ENCODE measurements around the gene CACNA1B.

Gene CACNA1B

GRCh38 chr9:138075496-138075895, 197.9 kb downstream of the CACNA1B start:
- no peak for TF ChIP-seq CTCF (conservative IDR thresholded peaks at IDR 0.05; ENCODE audit: low read depth, low read length)
- Histone ChIP-seq H3K4me1 (ENCODE audit: low read depth, poor library complexity, severe bottlenecking) (no peaks in the 10 kb centered on the region), H3K79me2 (ENCODE audit: insufficient read depth, low read depth) (no peaks in the 10 kb centered on the region), H4K20me1 (ENCODE audit: insufficient read depth) (no peaks in the 10 kb centered on the region), H3K27ac (no peak overlapping the region), H3K4me3 (IDR thresholded peaks at IDR 0.05; ENCODE audit: insufficient read depth, low read depth, low read length) (no peak overlapping the region), H2AFZ (ENCODE audit: low read depth) (no peak overlapping the region), H3K36me3 (ENCODE audit: insufficient read depth) (no peaks in the 10 kb centered on the region), H3K4me2 (no peak overlapping the region), H3K27me3 (ENCODE audit: insufficient read depth, low read depth) (peaks cover 18% of the 10 kb centered on the region; the same call in 1 of the 2 replicates), H3K9ac (no peak overlapping the region)

DNA sequence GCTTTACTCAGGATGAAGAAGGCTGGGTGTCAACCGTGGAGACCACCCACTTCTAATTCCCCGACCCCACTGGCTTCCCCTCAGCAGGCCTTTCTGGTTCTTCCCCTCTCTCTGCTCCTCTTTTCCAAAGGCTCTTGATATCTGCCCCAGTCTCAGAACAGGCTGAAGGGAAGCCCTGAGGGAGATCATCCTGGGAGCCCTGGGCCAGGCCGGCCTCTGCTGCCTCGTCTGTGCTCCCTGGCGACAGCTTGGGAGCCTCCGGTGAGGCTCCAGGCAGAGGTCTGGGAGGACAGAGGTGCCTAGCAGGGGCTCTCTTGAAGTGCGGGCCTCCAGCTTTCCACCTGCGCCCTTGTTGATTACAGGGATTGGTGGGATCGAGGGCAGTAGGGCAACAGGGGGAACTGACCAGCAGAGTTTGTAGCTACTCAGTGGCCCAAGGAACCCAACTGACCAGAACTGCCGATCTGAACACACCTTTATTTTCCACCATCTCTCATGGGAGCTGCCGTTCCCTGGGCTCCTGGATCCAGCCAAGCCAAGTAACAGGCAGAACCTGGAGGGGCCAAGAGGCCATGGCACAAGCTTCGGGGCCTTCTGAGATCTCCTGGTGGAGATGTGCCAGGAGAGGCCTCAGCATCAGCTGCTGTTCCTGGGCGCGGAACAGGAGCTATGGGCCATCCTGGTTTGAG, 198.5 kb downstream of the CACNA1B start:
- no peak for TF ChIP-seq CTCF (conservative IDR thresholded peaks at IDR 0.05; ENCODE audit: low read depth, low read length)
- H3K27me3 ChIP-seq (ENCODE audit: insufficient read depth, low read depth) = peaks cover 18% of the 10 kb centered on the region; the same call in 1 of the 2 replicates
- no peaks in the 10 kb centered on the region for H3K4me1 ChIP-seq (ENCODE audit: low read depth, poor library complexity, severe bottlenecking)
- no peak overlapping the region for H3K9ac ChIP-seq
- H4K20me1 ChIP-seq (ENCODE audit: insufficient read depth) = no peaks in the 10 kb centered on the region
- H3K79me2 ChIP-seq (ENCODE audit: insufficient read depth, low read depth) = no peaks in the 10 kb centered on the region
- H3K4me3 ChIP-seq (IDR thresholded peaks at IDR 0.05; ENCODE audit: insufficient read depth, low read depth, low read length) = no peak overlapping the region
- H3K27ac ChIP-seq = no peak overlapping the region
- no peak overlapping the region for H3K4me2 ChIP-seq
- H3K36me3 ChIP-seq (ENCODE audit: insufficient read depth) = no peaks in the 10 kb centered on the region
- no peak overlapping the region for H2AFZ ChIP-seq (ENCODE audit: low read depth)

DNA sequence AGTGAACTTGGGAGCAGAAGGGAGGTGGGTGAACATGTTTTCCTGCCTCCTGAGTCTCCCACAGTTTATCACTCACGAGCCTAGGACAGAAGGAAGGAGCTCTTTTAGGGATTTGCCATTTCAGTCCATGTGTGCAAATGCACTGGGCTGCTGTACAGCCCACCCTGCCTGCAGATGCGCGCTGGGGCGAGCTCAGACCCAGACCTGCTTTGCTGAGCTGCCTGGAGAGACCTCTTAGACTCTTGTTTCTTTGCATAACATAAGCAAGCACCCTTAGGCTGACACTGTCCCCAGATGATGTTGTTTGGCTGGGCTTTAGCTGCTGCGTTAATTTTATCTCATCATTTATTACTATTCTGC, 199.0 kb downstream of the CACNA1B start:
- H3K4me3 ChIP-seq (IDR thresholded peaks at IDR 0.05; ENCODE audit: insufficient read depth, low read depth, low read length) = no peak overlapping the region
- H4K20me1 ChIP-seq (ENCODE audit: insufficient read depth) = no peaks in the 10 kb centered on the region
- H3K27ac ChIP-seq = no peak overlapping the region
- H3K4me2 ChIP-seq = no peak overlapping the region
- H3K4me1 ChIP-seq (ENCODE audit: low read depth, poor library complexity, severe bottlenecking) = no peaks in the 10 kb centered on the region
- no peak overlapping the region for H3K9ac ChIP-seq
- no peaks in the 10 kb centered on the region for H3K79me2 ChIP-seq (ENCODE audit: insufficient read depth, low read depth)
- H3K27me3 ChIP-seq (ENCODE audit: insufficient read depth, low read depth) = peaks cover 18% of the 10 kb centered on the region; the same call in 1 of the 2 replicates
- no peak overlapping the region for H2AFZ ChIP-seq (ENCODE audit: low read depth)
- no peak for TF ChIP-seq CTCF (conservative IDR thresholded peaks at IDR 0.05; ENCODE audit: low read depth, low read length)
- H3K36me3 ChIP-seq (ENCODE audit: insufficient read depth) = no peaks in the 10 kb centered on the region

DNA sequence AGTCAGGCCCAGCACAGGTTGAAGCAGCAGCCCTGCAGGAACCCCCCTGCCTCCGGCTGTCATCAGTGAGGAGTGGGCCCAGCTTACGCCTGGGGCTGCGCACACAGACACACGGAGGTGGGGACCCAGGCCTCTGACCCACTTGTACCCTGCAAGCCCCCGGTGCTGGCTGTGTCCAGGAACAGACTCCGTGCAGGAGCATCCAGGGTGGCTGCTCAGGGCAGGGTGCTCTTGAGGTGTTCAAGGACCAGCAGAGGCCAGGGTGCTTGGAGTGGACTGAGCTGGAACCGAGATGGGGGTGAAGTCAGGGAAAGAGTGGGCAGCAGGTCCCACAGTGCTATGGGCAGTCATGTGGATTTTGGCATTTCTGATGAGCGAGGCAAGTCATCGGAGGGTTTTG, 199.5 kb downstream of the CACNA1B start:
- H3K27me3 ChIP-seq (ENCODE audit: insufficient read depth, low read depth) = peaks cover 18% of the 10 kb centered on the region; the same call in 1 of the 2 replicates
- no peak overlapping the region for H2AFZ ChIP-seq (ENCODE audit: low read depth)
- no peak for TF ChIP-seq CTCF (conservative IDR thresholded peaks at IDR 0.05; ENCODE audit: low read depth, low read length)
- H3K4me2 ChIP-seq = no peak overlapping the region
- no peaks in the 10 kb centered on the region for H3K36me3 ChIP-seq (ENCODE audit: insufficient read depth)
- no peaks in the 10 kb centered on the region for H3K4me1 ChIP-seq (ENCODE audit: low read depth, poor library complexity, severe bottlenecking)
- H3K27ac ChIP-seq = no peak overlapping the region
- no peaks in the 10 kb centered on the region for H3K79me2 ChIP-seq (ENCODE audit: insufficient read depth, low read depth)
- no peaks in the 10 kb centered on the region for H4K20me1 ChIP-seq (ENCODE audit: insufficient read depth)
- no peak overlapping the region for H3K9ac ChIP-seq
- H3K4me3 ChIP-seq (IDR thresholded peaks at IDR 0.05; ENCODE audit: insufficient read depth, low read depth, low read length) = no peak overlapping the region

All from KMS-11 (cell line).